Esophagus squamous epithelium (tissue), 5 donors: ENCODE measurements around the gene RTEL1. TPM values are rescaled to one million over a fixed set of nuclear protein-coding genes. Genes with fewer than 3 reads are reported as not detected.

Experiments
- DNase-seq: peaks from one replicate; lab custom pipeline; 2025; lab: John Stamatoyannopoulos, UW
- H3K27ac ChIP-seq, 4 donors: fragments of 200-600 bp; sonication (generic); one replicate each; pipeline ENCODE4 v1.5.1; 2016 to 2019; ENCODE audit warnings: mild to moderate bottlenecking in 1 of 4
- H3K27me3 ChIP-seq, 4 donors: fragments of 200-600 bp; sonication (generic); 1 replicate in 3 of 4; 2 replicates in 1 of 4; pipeline versions ENCODE4 v1.5.1 to v1.6.0; 2017 to 2021; ENCODE audit warnings: antibody characterized with exemption in 1 of 4
- H3K36me3 ChIP-seq, 3 donors: fragments of 200-600 bp; sonication (generic); one replicate each; pipeline ENCODE4 v1.5.1; 2016 to 2019
- H3K4me1 ChIP-seq, 3 donors: fragments of 200-600 bp; sonication (generic); one replicate each; pipeline ENCODE4 v1.5.1; 2017 to 2019
- H3K4me3 ChIP-seq, 4 donors: fragments of 200-600 bp; sonication (generic); 1 replicate in 3 of 4; 2 replicates in 1 of 4; pipeline ENCODE4 v1.5.1; 2016 to 2019; ENCODE audit warnings: mild to moderate bottlenecking in 2 of 4, moderate library complexity in 1 of 4
- H3K9me3 ChIP-seq, 3 donors: fragments of 200-600 bp; sonication (generic); one replicate each; pipeline ENCODE4 v1.5.1; 2016 to 2019
- POLR2A ChIP-seq, 4 donors: fragments of 450-650 bp; IDR thresholded peaks; one replicate each; pipeline ENCODE4 v1.6.1; 2017; ENCODE audit warnings: antibody characterized with exemption in 4 of 4, mild to moderate bottlenecking in 4 of 4, moderate library complexity in 3 of 4
- WGBS, 2 donors: methylation state at CpG; one replicate each; pipeline ENCODE4 v1.1.5; 2018; 5-methylcytosine and 5-hydroxymethylcytosine counted together
- intact Hi-C: fragments of 100-400 bp; cut with DNase I; formaldehyde crosslinking; loops from one replicate; pipeline ENCODE4 v1.15.0; 2022
- total RNA-seq, 4 donors: library from RNA; depleted of rRNA; stranded (reverse); fragments of >200 nt; gene quantifications; one replicate each; pipeline ENCODE4 v1.1.0, GENCODE V29; 2016
- TF ChIP-seq, protein P1 (sequence below), 6 experiments: fragments of 450-650 bp in 4 of 6; fragments of 200-600 bp in 2 of 6; sonication (generic) in 2 of 6; IDR thresholded peaks; one replicate each; pipeline ENCODE4 v1.5.1; 2016 to 2019; ENCODE audit warnings: antibody characterized with exemption in 6 of 6, mild to moderate bottlenecking in 4 of 6, moderate library complexity in 4 of 6
- donor health status: DM: yes; HTN: yes; CAD: no.

The RTEL1 gene
- total RNA-seq, 4 donors from 2014 or later, result 6.4 to 22.7 (median 12.8) TPM

GRCh38 chr20:63690003-63690897 is 32.1 kb downstream of the RTEL1 start:
- TF ChIP-seq POLR2A (IDR thresholded peaks at IDR 0.05), result no peak
- TF ChIP-seq, protein P1, sequence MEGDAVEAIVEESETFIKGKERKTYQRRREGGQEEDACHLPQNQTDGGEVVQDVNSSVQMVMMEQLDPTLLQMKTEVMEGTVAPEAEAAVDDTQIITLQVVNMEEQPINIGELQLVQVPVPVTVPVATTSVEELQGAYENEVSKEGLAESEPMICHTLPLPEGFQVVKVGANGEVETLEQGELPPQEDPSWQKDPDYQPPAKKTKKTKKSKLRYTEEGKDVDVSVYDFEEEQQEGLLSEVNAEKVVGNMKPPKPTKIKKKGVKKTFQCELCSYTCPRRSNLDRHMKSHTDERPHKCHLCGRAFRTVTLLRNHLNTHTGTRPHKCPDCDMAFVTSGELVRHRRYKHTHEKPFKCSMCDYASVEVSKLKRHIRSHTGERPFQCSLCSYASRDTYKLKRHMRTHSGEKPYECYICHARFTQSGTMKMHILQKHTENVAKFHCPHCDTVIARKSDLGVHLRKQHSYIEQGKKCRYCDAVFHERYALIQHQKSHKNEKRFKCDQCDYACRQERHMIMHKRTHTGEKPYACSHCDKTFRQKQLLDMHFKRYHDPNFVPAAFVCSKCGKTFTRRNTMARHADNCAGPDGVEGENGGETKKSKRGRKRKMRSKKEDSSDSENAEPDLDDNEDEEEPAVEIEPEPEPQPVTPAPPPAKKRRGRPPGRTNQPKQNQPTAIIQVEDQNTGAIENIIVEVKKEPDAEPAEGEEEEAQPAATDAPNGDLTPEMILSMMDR (IDR thresholded peaks at IDR 0.05), result no peak
- Histone ChIP-seq H3K4me1 (peaks cover 39 to 88% (median 68%) of the 10 kb centered on the region in 3 donors), H3K9me3 (no peaks in the 10 kb centered on the region), H3K27me3 (no peaks in the 10 kb centered on the region), H3K4me3 (no peak overlapping the region), H3K36me3 (peaks cover 0 to 7% (median 0%) of the 10 kb centered on the region in 3 donors), H3K27ac (peak overlapping the region in 1 of 4 donors; percentile 61)
- WGBS, 2 donors, result 80 to 87% methylated on average over 3 to 13 of the region's 40 CpGs
- DNase-seq, result no peak
- intact Hi-C loops, result no loop called here

DNA sequence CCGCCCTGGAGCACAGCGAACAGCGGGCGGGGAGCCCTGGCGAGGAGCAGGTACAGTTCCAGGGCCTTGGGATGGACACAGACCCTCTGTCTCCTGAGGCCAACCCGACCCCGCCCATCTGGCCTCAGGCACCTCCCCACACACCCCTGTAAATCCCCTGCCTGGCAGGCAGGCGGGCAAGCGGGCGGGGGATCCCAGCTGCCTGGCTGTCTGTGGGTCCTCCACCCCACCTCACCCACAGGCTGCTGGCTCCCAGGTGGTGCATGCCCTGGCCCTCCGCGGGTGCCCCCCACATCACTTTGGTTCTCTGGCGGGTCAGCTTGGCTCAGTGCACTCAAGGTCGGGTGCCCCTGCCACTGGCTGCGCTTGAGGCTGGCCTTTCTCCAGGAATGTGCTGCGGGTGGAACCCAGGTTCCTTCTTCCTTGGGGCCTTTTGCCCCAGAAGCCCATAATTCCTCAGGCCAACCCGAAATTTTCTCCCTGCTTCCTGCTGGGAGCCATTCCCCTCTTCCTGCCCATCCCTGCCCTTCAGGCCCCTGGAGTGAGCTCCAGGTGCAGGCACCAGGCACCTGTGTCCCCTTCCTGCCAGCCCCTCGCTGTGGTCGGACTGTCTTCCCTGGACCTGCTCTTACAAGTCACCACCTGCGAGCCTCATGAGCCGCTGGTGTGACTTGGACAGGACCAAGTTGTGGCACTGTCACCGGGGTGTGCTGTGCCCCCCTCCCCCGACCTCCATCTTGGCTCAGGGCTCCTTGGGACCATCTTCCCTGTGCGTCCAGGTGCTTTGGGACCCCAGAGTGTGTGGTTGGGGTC is 33.0 kb downstream of the RTEL1 start:
- 25 to 63% methylated on average over 14 to 16 of the region's 24 CpGs for WGBS, 2 donors
- Histone ChIP-seq H3K9me3 (no peaks in the 10 kb centered on the region), H3K4me1 (peaks cover 34 to 88% (median 69%) of the 10 kb centered on the region in 3 donors), H3K27ac (peak overlapping the region in 2 of 4 donors; percentile 13 to 61), H3K4me3 (no peak overlapping the region), H3K36me3 (peaks cover 0 to 7% (median 0%) of the 10 kb centered on the region in 3 donors), H3K27me3 (no peaks in the 10 kb centered on the region)
- intact Hi-C loops, result no loop called here
- DNase-seq, result no peak
- TF ChIP-seq, protein P1 (IDR thresholded peaks at IDR 0.05), result no peak
- no peak for TF ChIP-seq POLR2A (IDR thresholded peaks at IDR 0.05)

- H3K4me3 ChIP-seq, result no peak overlapping the region
- intact Hi-C loops, result no loop called here
- peak overlapping the region in 2 of 4 donors; percentile 13 to 61 for H3K27ac ChIP-seq
- no peaks in the 10 kb centered on the region for H3K9me3 ChIP-seq
- DNase-seq, result no peak
- peaks cover 0 to 7% (median 0%) of the 10 kb centered on the region in 3 donors for H3K36me3 ChIP-seq
- no peak for TF ChIP-seq POLR2A (IDR thresholded peaks at IDR 0.05)
- TF ChIP-seq, protein P1 (IDR thresholded peaks at IDR 0.05), result no peak
- H3K4me1 ChIP-seq, result peaks cover 34 to 88% (median 67%) of the 10 kb centered on the region in 3 donors
- 55 to 87% methylated on average over 3 to 4 of the region's 21 CpGs for WGBS, 2 donors
- H3K27me3 ChIP-seq, result no peaks in the 10 kb centered on the region
These were observed 33.8 kb downstream of the RTEL1 start for GRCh38 chr20:63691711-63692435.

DNA sequence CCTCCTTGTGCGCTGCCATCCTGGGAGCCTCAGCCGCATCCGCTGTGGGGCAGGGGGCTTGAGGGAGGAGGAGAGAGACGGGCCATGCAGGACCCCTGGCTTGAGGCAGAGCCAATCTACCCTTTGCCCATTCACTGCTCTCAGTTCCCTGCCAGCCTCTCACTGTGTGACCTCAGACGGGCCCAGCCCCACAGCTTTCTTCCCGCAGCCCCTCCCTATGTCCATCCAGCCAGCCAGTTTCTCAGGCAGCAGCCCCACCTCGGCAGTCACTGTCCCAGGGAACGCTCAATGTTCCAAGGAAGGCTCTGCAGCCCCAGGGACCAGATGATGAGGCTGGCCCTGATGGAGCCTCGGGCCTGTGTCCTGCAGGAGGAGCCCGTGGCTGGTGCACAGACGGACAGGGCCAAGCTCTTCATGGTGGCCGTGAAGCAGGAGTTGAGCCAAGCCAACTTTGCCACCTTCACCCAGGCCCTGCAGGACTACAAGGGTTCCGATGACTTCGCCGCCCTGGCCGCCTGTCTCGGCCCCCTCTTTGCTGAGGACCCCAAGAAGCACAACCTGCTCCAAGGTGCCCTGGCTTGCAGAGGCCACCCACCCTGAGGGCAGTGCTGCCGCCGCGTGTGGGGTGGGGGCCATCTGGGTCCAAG is 34.4 kb downstream of the RTEL1 start:
- H3K36me3 ChIP-seq, result peaks cover 0 to 7% (median 0%) of the 10 kb centered on the region in 3 donors
- intact Hi-C loops, result no loop called here
- TF ChIP-seq, protein P1 (IDR thresholded peaks at IDR 0.05), result no peak
- TF ChIP-seq POLR2A (IDR thresholded peaks at IDR 0.05), result no peak
- WGBS, 2 donors, result 64 to 85% methylated on average over 3 to 4 of the region's 20 CpGs
- no peaks in the 10 kb centered on the region for H3K9me3 ChIP-seq
- no peak for DNase-seq
- peaks cover 34 to 88% (median 67%) of the 10 kb centered on the region in 3 donors for H3K4me1 ChIP-seq
- H3K27me3 ChIP-seq, result no peaks in the 10 kb centered on the region
- H3K27ac ChIP-seq, result peak overlapping the region in 2 of 4 donors; percentile 13 to 61
- no peak overlapping the region for H3K4me3 ChIP-seq
